HG02763 (cell line): Measurements from ENCODE around the gene CACNA2D1.

Experiments used
- ATAC-seq: cut with Tn5 transposase; IDR thresholded peaks from one replicate; pipeline ENCODE4 v1.9.1; 2021; ENCODE audit warnings: mild to moderate bottlenecking, moderate library complexity; ENCODE audit not compliant: unreplicated experiment

Gene CACNA2D1

DNA sequence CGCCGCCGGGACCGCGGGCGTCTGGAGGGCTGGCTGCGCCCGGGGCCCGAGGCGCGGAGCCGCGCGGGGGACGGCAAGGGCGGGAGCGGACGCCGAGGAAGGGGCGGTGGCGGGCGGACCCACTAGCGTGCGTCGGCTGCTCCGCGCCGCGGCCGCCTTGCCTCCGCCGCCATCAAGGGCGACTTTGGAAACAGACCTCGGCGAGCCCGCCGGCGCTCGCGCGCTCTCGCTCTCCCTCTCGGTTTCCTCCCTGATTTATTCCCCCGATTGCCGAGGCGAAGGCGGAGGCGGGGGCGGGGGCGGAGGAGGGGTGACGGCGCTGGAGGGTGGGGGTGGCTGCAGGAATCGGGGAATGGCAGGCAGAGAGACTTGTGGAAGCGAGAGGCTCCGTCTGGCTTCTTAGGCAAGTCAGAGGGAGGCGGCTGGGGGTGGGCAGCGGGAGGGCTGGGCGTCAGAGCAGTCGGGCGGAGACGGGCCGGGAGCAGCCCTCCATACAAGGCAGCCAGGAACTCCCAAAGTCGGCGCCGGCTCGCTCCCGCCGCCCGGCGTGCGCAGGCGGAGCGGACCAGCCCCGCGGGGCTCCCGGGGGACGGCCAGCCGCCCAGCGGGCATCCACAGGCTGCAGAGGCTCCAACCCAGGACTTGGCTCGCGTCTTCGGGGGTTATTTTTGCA, at the start of gene CACNA2D1:
Gene CACNA2D1, minus strand, starts transcription at position 231 of the 673 bp plus-strand sequence.
- no peak for ATAC-seq

GRCh38 chr7:82481499-82482097, 38.0 kb upstream of the CACNA2D1 start:
- no peak for ATAC-seq

DNA sequence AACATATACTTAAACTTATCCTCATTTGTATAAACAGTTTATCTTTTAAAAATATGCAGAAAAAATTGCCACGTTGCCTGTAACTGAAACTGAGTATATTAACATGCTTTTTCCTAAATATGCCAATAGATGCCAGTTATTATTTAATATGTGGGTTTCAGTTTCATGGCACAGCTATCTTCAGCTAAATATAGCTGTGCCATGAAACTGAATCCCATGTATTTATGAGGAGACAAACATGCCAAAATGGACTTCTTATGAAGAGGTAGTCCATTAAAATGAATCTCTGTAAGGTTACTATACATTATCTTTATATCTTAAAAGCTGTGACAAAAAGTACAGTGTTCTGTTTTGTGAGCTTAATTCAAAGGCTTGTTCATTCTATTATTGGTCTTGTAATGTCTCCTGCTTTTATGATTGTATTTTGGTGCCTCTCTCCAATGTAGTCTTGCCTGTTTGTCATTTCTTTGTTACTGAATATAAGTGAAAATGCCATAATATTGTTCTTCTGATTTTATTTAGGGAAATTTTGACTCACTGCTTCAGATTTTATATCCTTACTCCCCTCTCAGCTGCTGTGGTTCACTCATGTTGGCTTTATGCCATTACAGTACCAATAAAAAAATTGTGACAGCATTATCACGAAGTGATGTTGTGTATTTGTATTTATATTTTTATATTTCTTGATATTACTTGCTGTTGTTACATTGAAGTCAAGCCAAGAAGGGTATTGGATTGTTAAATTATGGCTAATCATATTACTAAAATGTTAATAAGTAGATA, 34.3 kb upstream of the CACNA2D1 start:
- ATAC-seq = no peak

DNA sequence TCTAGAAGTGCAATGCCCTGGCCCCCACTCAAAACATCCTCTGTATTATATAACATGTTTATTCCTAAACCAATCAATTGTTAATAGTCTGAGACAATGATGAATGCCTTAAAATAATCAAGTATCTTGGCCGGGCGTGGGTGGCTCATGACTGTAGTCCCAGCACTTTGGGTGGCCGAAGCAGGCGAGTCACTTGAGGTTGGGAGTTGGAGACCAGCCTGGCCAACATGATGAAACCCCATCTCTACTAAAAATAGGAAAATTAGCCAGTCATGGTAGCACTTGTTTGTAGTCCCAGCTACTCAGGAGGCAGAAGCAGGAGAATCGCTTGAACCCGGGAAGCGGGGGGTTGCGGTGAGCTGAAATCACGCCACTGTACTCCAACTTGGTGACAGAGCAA, 29.4 kb upstream of the CACNA2D1 start:
- ATAC-seq = no peak

- ATAC-seq = no peak
These were observed 27.9 kb upstream of the CACNA2D1 start for GRCh38 chr7:82471351-82472020.

DNA sequence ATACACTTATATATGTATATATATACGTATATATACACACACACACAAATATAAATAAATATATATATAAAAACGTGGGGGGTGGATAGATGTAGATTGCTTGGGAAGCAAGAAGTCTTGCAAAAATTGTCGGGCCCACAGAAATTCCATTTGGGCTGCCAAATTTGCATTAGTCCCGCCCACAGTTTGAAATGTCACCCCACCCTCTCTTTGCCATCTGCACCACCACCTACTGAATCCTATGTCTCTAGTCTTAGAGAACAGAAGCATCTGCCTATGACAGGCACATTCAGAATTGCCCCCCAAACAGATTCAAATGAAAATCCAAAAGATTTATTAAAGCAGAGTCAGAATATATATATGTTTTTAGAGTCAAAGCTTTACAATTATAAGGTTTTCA, 25.6 kb upstream of the CACNA2D1 start:
- ATAC-seq = no peak

- no peak for ATAC-seq
These were observed 24.9 kb upstream of the CACNA2D1 start for GRCh38 chr7:82468435-82468834.

- no peak for ATAC-seq
These were observed 23.4 kb upstream of the CACNA2D1 start for GRCh38 chr7:82467020-82467419.

DNA sequence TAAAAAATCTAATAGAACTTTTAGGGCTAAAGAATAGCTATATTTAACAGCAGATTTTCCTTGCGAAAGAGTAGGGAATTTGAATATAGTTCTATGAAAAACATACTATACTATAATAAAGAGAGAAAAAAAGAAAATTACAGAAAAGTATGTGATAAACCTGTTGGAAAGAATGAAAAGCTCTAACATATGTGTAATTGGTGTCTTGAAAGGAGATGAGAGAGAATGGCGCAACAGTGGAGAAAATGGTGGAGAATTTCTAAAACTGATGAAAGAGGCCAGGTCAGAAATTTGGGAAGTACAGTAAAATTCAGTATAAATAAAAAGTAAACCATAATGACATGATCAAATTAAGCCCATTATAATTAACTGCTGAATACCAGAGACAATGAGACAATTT, 20.8 kb upstream of the CACNA2D1 start:
- no peak for ATAC-seq

DNA sequence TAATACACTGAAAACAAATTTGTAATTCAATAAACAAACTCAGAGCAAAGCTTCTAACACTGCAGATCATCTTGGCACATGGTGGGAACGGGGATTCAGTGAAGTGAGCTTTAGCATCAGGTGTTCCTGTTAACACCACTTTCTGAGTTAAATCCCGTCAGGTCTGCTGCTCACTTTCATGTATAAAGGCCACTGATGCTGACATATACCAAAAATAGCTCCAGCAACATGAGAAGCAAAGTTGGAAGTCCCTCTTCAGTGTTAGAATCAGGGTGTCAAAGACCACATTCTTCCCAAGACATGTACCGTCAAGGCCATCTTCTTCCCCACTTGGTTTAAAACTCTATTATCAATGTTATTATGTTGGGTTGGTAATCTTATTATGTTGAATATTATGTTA, 11.7 kb upstream of the CACNA2D1 start:
- no peak for ATAC-seq

DNA sequence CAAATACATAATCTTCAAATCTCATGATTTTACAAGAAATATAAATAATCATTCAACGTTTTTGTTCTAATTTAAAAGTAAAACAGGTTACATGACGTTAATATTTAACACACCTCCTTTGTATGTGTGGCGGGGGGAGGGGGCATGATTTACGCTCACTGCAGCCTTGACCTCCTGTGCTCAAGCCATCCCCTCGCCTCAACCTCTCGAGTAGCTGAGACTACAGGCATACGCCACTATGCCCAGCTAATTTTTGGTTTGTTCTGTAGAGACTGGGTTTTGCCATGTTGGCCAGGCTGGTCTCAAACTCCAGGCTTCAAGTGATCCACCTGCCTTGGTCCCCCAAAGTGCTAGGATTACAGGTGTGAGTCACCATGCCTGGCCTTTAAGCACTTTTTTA, 7.2 kb upstream of the CACNA2D1 start:
- ATAC-seq = no peak

- ATAC-seq = no peak
These were observed 6.3 kb upstream of the CACNA2D1 start for GRCh38 chr7:82449910-82450309.

GRCh38 chr7:82446897-82447296, 3.3 kb upstream of the CACNA2D1 start:
- ATAC-seq = no peak

DNA sequence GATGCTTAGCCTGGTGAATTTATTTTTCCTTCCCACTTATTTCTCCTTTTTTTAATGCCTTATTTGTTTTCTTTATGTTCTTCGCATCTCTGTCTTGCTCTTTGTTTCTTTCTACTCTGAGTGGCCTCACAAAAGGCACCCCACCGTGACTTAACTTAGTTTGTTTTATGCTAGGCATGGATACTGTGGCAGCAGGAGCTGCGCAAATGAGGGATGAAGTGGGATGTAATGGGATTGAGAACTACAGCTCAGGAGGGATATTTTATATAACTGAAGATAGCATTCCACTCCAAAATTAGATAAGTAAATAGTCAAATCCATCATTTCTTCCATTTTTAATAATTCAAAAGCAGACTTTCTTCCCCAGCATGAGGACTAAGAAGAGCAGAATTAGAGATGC, 1.7 kb upstream of the CACNA2D1 start:
- no peak for ATAC-seq

DNA sequence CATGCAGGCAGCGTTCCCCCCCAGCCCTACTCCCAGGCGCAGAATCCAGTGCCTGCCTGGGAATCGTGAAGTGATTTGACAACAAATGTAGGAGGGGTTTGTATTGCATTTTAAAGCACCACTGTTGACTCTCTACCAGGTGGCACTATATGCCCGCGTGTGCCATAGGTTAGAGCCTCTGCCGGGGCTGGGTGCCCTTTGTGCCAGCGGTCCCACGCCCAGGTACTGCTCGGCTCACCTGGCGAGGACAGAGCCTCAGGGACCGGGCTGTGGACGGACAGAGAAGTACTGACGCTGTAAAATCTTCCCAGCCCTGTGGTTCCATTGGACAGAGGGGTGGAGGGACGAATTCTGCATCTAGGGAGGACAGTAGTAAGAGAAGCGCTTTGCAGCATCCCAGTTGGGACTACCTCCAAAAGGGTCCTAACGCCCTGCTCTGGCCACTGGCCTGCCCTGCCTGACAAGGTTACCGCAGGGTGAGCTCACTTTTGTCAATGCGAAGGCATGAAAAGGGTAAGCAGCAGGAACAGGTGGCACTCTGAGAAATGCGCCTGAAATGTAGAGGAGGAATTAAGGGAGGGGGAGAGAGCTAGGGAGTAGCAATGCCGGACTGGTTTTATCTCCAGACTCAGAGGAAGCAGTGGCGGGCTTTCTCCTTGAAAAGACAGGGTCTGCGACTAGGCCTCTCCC, 788 bp upstream of the CACNA2D1 start:
- ATAC-seq = no peak

GRCh38 chr7:82443036-82443546, 486 bp downstream of the CACNA2D1 start:
- no peak for ATAC-seq

- ATAC-seq = no peak
These were observed 1.0 kb downstream of the CACNA2D1 start for GRCh38 chr7:82442492-82443035.

- ATAC-seq = no peak
These were observed 1.7 kb downstream of the CACNA2D1 start for GRCh38 chr7:82441669-82442478.

GRCh38 chr7:82438521-82438920, 5.1 kb downstream of the CACNA2D1 start:
- no peak for ATAC-seq

DNA sequence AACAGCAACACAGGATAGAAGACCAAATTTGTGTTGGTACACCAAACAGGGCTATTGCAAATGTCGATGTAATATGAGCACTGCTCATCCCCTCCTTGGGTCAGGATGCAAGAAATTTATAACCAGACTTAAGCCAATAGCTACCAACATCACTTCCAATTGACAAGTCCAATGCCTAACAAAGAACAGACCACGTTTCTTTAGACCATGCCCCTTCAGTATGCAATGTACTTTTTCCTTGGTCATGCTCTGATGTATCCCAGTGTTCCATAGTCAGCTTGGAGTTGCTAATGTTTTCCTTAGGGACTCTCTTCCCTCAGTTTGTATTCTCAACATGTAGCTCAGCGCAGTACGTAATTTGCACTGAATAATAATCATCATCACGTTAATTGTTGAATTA, 7.8 kb downstream of the CACNA2D1 start:
- no peak for ATAC-seq
